GM23338 (cell line): ENCODE data around the gene ST6GALNAC1. TPM values are rescaled to one million over a fixed set of nuclear protein-coding genes. Genes with fewer than 3 reads are reported as not detected.

Experiments used
- ATAC-seq: fragments of 200-7000 bp; cut with Tn5 transposase; 3 replicates; pipeline ENCODE4 v1.9.1; 2020
- DNase-seq: peaks from one replicate; pipeline ENCODE4 v3.0.0-alpha.2; 2015; ENCODE audit warnings: low spot score
- H2AFZ ChIP-seq: fragments of 200-600 bp; sonication (generic); 2 replicates; pipeline ENCODE4 v1.8.0; 2016; ENCODE audit warnings: antibody characterized with exemption, mild to moderate bottlenecking, moderate library complexity
- H3F3A ChIP-seq: fragments of 200-600 bp; sonication (generic); replicated peaks from 2 replicates; pipeline ENCODE4 v1.8.0; 2017; ENCODE audit warnings: antibody characterized with exemption, mixed run types, low read depth
- H3K27ac ChIP-seq: fragments of 200-600 bp; sonication (generic); 2 replicates; pipeline ENCODE4 v1.6.1; 2016; ENCODE audit warnings: low read depth
- H3K27me3 ChIP-seq: fragments of 200-600 bp; sonication (generic); 2 replicates; pipeline ENCODE4 v1.8.0; 2016; ENCODE audit warnings: mild to moderate bottlenecking, mixed run types, moderate library complexity; ENCODE audit not compliant: insufficient read depth
- H3K36me3 ChIP-seq: fragments of 200-600 bp; sonication (generic); 2 replicates; pipeline ENCODE4 v1.8.0; 2016; ENCODE audit warnings: mild to moderate bottlenecking; ENCODE audit not compliant: insufficient read depth
- H3K4me1 ChIP-seq: fragments of 200-600 bp; sonication (generic); 2 replicates; pipeline ENCODE4 v1.8.0; 2016; ENCODE audit warnings: mild to moderate bottlenecking, moderate library complexity; ENCODE audit not compliant: insufficient read depth
- H3K4me2 ChIP-seq: fragments of 200-600 bp; sonication (generic); 2 replicates; pipeline ENCODE4 v1.7.1; 2017; ENCODE audit warnings: mixed run types
- H3K4me3 ChIP-seq: fragments of 200-600 bp; sonication (generic); 2 replicates; pipeline ENCODE4 v1.6.1; 2016; ENCODE audit warnings: mixed run types
- H3K79me2 ChIP-seq: fragments of 200-600 bp; sonication (generic); replicated peaks from 2 replicates; pipeline ENCODE4 v1.8.0; 2017; ENCODE audit warnings: mild to moderate bottlenecking; ENCODE audit not compliant: insufficient read depth
- H3K9me2 ChIP-seq: fragments of 200-600 bp; sonication (generic); 2 replicates; pipeline ENCODE4 v1.8.0; 2017; ENCODE audit not compliant: insufficient read depth
- H4K20me1 ChIP-seq: fragments of 200-600 bp; sonication (generic); replicated peaks from 2 replicates; pipeline ENCODE4 v1.8.0; 2017; ENCODE audit warnings: mild to moderate bottlenecking; ENCODE audit not compliant: insufficient read depth
- H3K27ac Mint-ChIP-seq: 2 replicates; pipeline ENCODE4 v1.8.0; 2020; ENCODE audit warnings: inconsistent platforms, mild to moderate bottlenecking, moderate library complexity, mixed read lengths
- H3K27me3 Mint-ChIP-seq: 3 replicates; pipeline ENCODE4 v1.8.0; 2022; ENCODE audit warnings: low read depth, mild to moderate bottlenecking, moderate library complexity, mixed read lengths, inconsistent platforms; ENCODE audit not compliant: insufficient read depth, poor library complexity
- H3K36me3 Mint-ChIP-seq: 3 replicates; pipeline ENCODE4 v1.8.0; 2021; ENCODE audit warnings: low read depth, mild to moderate bottlenecking, inconsistent platforms, moderate library complexity, mixed read lengths
- H3K4me1 Mint-ChIP-seq: 3 replicates; pipeline ENCODE4 v1.8.0; 2020; ENCODE audit warnings: mild to moderate bottlenecking, inconsistent platforms, mixed read lengths
- H3K4me3 Mint-ChIP-seq: 3 replicates; pipeline ENCODE4 v1.8.0; 2021; ENCODE audit warnings: moderate library complexity, mild to moderate bottlenecking, inconsistent platforms, mixed read lengths
- H3K9me3 Mint-ChIP-seq: 3 replicates; pipeline ENCODE4 v1.8.0; 2020; ENCODE audit warnings: moderate library complexity, mild to moderate bottlenecking, inconsistent platforms, mixed read lengths
- CTCF ChIP-seq, 2 experiments: fragments of 200-600 bp in 1 of 2; sonication (generic) in 1 of 2; conservative IDR thresholded peaks; 2 replicates each; pipeline versions ENCODE4 v1.5.1 to v1.6.1; 2016 to 2017; ENCODE audit warnings: antibody characterized with exemption in 2 of 2, low read depth in 2 of 2, mild to moderate bottlenecking in 2 of 2, moderate library complexity in 1 of 2
- ETS1 ChIP-seq: IDR thresholded peaks from 2 replicates; pipeline ENCODE4 v1.6.1; 2016; ENCODE audit warnings: antibody characterized with exemption
- EZH2phosphoT487 ChIP-seq: fragments of 200-600 bp; sonication (generic); IDR thresholded peaks from one replicate; pipeline ENCODE4 v1.8.1; 2018; ENCODE audit warnings: antibody characterized with exemption; ENCODE audit not compliant: unreplicated experiment
- JUNB ChIP-seq: IDR thresholded peaks from one replicate; pipeline ENCODE4 v1.6.1; 2016; ENCODE audit warnings: antibody characterized with exemption; ENCODE audit not compliant: unreplicated experiment
- POLR2AphosphoS5 ChIP-seq: IDR thresholded peaks from 2 replicates; pipeline ENCODE4 v1.6.1; 2016; ENCODE audit warnings: antibody characterized with exemption, low read depth
- STAT1 ChIP-seq: IDR thresholded peaks from one replicate; pipeline ENCODE4 v1.6.1; 2016; ENCODE audit warnings: antibody characterized with exemption; ENCODE audit not compliant: unreplicated experiment
- ZNF114 ChIP-seq: fragments of 250-450 bp; sonication (Bioruptor Pico); IDR thresholded peaks from 2 replicates; pipeline ENCODE4 v1.5.0; 2020; ENCODE audit warnings: mild to moderate bottlenecking, moderate library complexity
- ZNF331 ChIP-seq: fragments of 250-450 bp; sonication (Bioruptor Pico); IDR thresholded peaks from 2 replicates; pipeline ENCODE4 v1.5.0; 2020; ENCODE audit warnings: low read depth, mild to moderate bottlenecking, moderate library complexity
- polyA plus RNA-seq: library from polyadenylated mRNA; unstranded; fragments of >200 nt; fragmentation: Nextera tagmentation; extraction: Ambion mirVana; gene quantifications from 2 replicates; pipeline ENCODE4 v1.2.1, GENCODE V29; 2016
- total RNA-seq: library from RNA; depleted of rRNA; stranded (reverse); fragments of >200 nt; shearing (Covaris generic); gene quantifications from 2 replicates; pipeline ENCODE4 v1.2.3, GENCODE V29; 2014

The ST6GALNAC1 gene
- total and polyA plus RNA-seq, 2 experiments from 2014 or later, result not detected

GRCh38 chr17:76625496-76625895 lies 18.1 kb downstream of the ST6GALNAC1 start:
- Histone ChIP-seq H3K79me2 (no peaks in the 10 kb centered on the region), H3F3A (no peaks in the 10 kb centered on the region), H3K9me2 (no peaks in the 10 kb centered on the region), H2AFZ (no peak overlapping the region), H3K4me3 (no peak overlapping the region), H3K4me2 (no peak overlapping the region), H3K27me3 (no peaks in the 10 kb centered on the region), H3K36me3 (no peaks in the 10 kb centered on the region), H3K27ac (no peak overlapping the region), H3K4me1 (peaks cover 3% of the 10 kb centered on the region), H4K20me1 (0 out of 2 replicates have a peak, but pooled peaks cover 3% of the 10 kb centered on the region)
- H3K27me3 Mint-ChIP-seq, result peaks cover 6% of the 10 kb centered on the region
- H3K36me3 Mint-ChIP-seq, result no peaks in the 10 kb centered on the region
- TF ChIP-seq EZH2phosphoT487 (no peak), STAT1 (no peak)
- H3K4me1 Mint-ChIP-seq, result peaks cover 11% of the 10 kb centered on the region
- DNase-seq (no peak), ATAC-seq (no peak)
- no peak overlapping the region for H3K4me3 Mint-ChIP-seq
- H3K27ac Mint-ChIP-seq, result no peak overlapping the region
- no peaks in the 10 kb centered on the region for H3K9me3 Mint-ChIP-seq

GRCh38 chr17:76623271-76624146 lies 20.0 kb downstream of the ST6GALNAC1 start:
- H3K27ac Mint-ChIP-seq, result no peak overlapping the region
- ATAC-seq (peak; percentile 98), DNase-seq (peak; percentile 82)
- H3K27ac ChIP-seq, result no peak overlapping the region
- peaks cover 3% of the 10 kb centered on the region for H3K27me3 Mint-ChIP-seq
- no peak overlapping the region for H3K4me3 ChIP-seq
- H3K4me1 ChIP-seq, result no peaks in the 10 kb centered on the region
- H4K20me1 ChIP-seq, result 0 out of 2 replicates have a peak, but pooled peaks cover 3% of the 10 kb centered on the region
- H2AFZ ChIP-seq, result no peak overlapping the region
- H3F3A ChIP-seq, result no peaks in the 10 kb centered on the region
- H3K36me3 ChIP-seq, result no peaks in the 10 kb centered on the region
- H3K9me2 ChIP-seq, result no peaks in the 10 kb centered on the region
- H3K9me3 Mint-ChIP-seq, result no peaks in the 10 kb centered on the region
- no peaks in the 10 kb centered on the region for H3K36me3 Mint-ChIP-seq
- H3K4me1 Mint-ChIP-seq, result no peaks in the 10 kb centered on the region
- no peaks in the 10 kb centered on the region for H3K79me2 ChIP-seq
- H3K4me3 Mint-ChIP-seq, result no peak overlapping the region
- 0 out of 2 replicates have a peak overlapping the region, but pooled peaks have one; percentile 33 for H3K4me2 ChIP-seq
- TF ChIP-seq ETS1, result no peak
- TF ChIP-seq CTCF (conservative IDR thresholded peaks at IDR 0.05; ENCODE audit: low read depth in 2 of 2), result peak; percentile 83 to 88
- TF ChIP-seq ZNF331 (CRISPR knock-in tag), result no peak
- no peaks in the 10 kb centered on the region for H3K27me3 ChIP-seq

GRCh38 chr17:76617838-76618237 lies 25.7 kb downstream of the ST6GALNAC1 start:
- no peaks in the 10 kb centered on the region for H3K79me2 ChIP-seq
- H3K27me3 ChIP-seq, result no peaks in the 10 kb centered on the region
- Mint-ChIP-seq H3K4me1 (no peaks in the 10 kb centered on the region), H3K9me3 (peaks cover 37% of the 10 kb centered on the region), H3K27ac (no peak overlapping the region), H3K4me3 (no peak overlapping the region), H3K36me3 (peaks cover 12% of the 10 kb centered on the region; the same call in 2 of the 3 replicates), H3K27me3 (peaks cover 3% of the 10 kb centered on the region)
- no peak overlapping the region for H3K4me3 ChIP-seq
- no peaks in the 10 kb centered on the region for H3K36me3 ChIP-seq
- no peaks in the 10 kb centered on the region for H3K9me2 ChIP-seq
- H3F3A ChIP-seq, result no peaks in the 10 kb centered on the region
- H3K4me1 ChIP-seq, result no peaks in the 10 kb centered on the region
- no peak overlapping the region for H2AFZ ChIP-seq
- H4K20me1 ChIP-seq, result no peaks in the 10 kb centered on the region
- DNase-seq, result no peak
- ATAC-seq, result no peak
- no peak overlapping the region for H3K4me2 ChIP-seq
- H3K27ac ChIP-seq, result no peak overlapping the region
- no peak for TF ChIP-seq CTCF (conservative IDR thresholded peaks at IDR 0.05; ENCODE audit: low read depth in 2 of 2)
- no peak for TF ChIP-seq STAT1
- TF ChIP-seq ZNF114, result no peak
- TF ChIP-seq POLR2AphosphoS5, result no peak
- TF ChIP-seq ETS1, result no peak
- no peak for TF ChIP-seq ZNF331 (CRISPR knock-in tag)
- no peak for TF ChIP-seq JUNB
